ENCODE measurements around the gene PRKAG2.

GRCh38 chr7:151681726-151682125 is 195.2 kb downstream of the PRKAG2 start:
- no peak for TF ChIP-seq EZH2phosphoT487 (IDR thresholded peaks at IDR 0.05; ENCODE audit: low read depth)
- TF ChIP-seq CTCF (IDR thresholded peaks at IDR 0.05; ENCODE audit: low read depth, low read length) = no peak
